GM20431 (cell line): Measurements from ENCODE around the gene CIZ1.

Experiments
- in situ Hi-C: fragments of 300-500 bp; cut with MseI, MboI; formaldehyde crosslinking; loops from one replicate; pipeline ENCODE4 v1.15.0; 2020; ENCODE audit warnings: low sequenced_read_pairs; ENCODE audit not compliant: unreplicated experiment

The CIZ1 gene

GRCh38 chr9:128117613-128118471 is 73.5 kb downstream of the CIZ1 start:
- in situ Hi-C loops: no loop called here

DNA sequence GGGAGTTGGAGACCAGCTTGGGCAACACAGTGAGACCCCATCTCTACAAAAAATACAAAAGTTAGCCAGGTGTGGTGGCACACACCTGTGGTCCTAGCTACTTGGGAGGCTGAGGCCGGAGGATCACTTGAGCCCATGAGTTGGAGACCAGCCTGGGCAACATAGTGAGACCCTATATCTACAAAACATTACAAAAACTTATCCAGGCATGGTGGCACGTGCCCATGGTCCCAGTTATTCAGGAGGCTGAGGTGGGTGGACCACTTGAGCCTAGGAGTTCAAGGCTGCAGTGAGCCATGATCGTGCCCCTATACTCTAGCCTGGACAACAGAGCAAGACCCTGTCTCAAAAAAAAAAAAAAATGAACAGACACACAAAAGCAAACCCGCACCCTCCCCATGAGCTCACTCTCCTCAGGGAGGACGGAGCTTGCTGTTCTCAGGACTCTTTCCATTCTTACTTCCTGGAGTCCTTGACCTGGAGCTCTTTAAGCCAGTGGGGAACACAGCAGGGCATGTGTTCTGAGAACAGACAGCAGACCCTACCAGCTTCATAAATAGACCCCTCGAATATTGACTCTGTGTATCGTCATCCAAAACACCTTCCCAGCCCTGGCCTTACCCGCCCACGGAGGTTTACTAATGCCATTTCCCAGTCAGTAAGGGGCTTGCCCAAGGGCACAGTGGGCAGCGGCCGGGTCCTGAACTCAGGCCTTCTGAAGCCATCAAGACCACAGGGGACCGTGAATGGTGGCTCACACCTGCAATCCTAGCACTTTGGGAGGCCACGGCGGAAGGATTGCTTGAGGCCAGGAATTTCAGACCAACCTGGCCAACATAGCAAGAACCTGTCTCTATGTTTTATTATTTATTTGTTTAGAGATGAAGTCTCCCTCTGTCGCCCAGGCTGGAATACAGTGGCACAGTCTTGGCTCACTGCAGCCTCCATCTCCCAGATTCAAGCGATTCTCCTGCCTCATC is 75.0 kb downstream of the CIZ1 start:
- in situ Hi-C loops: no loop called here
